HG02870 (cell line): ENCODE data around the gene KLHL40.

Source experiments
- ATAC-seq: cut with Tn5 transposase; IDR thresholded peaks from one replicate; pipeline ENCODE4 v1.9.1; 2021; ENCODE audit warnings: mild to moderate bottlenecking, moderate library complexity; ENCODE audit not compliant: unreplicated experiment

Gene KLHL40

GRCh38 chr3:42735615-42736014 lies 50.3 kb downstream of the KLHL40 start:
- no peak for ATAC-seq

- no peak for ATAC-seq
These were observed 50.7 kb downstream of the KLHL40 start for GRCh38 chr3:42736081-42736480.

GRCh38 chr3:42736531-42736930 lies 51.2 kb downstream of the KLHL40 start:
- no peak for ATAC-seq

GRCh38 chr3:42739401-42740158 lies 54.2 kb downstream of the KLHL40 start:
- ATAC-seq, result no peak

GRCh38 chr3:42741796-42742195 lies 56.5 kb downstream of the KLHL40 start:
- no peak for ATAC-seq
